Measurements from ENCODE around the gene PRKAG2. TPM values are rescaled to one million over a fixed set of nuclear protein-coding genes. Genes with fewer than 3 reads are reported as not detected.

The PRKAG2 gene
- total RNA-seq, 3 donors from 2014 or later: 32.3 to 56.6 (median 34.4) TPM

GRCh38 chr7:151518105-151518946 lies 358.6 kb downstream of the PRKAG2 start:
- Histone ChIP-seq H3K4me1 (peaks cover 0 to 9% of the 10 kb centered on the region in 2 donors), H3K4me3 (peak overlapping the region; percentile 79 to 99 (median 86)), H3K36me3 (no peaks in the 10 kb centered on the region), H3K27ac (peak overlapping the region; percentile 99 to 100), H3K9me3 (no peaks in the 10 kb centered on the region), H3K27me3 (no peaks in the 10 kb centered on the region)
- TF ChIP-seq POLR2A (IDR thresholded peaks at IDR 0.05) (no peak), POLR2AphosphoS5 (IDR thresholded peaks at IDR 0.05) (peak in 1 of 3 donors; percentile 23)
- intact Hi-C loops (cut with DNase I; ENCODE audit: low total_unique reads): loop anchor here (10.0 kb wide), 1 partner anchor 54 kb away; no protein-coding TSS in a partner anchor
- DNase-seq (ENCODE audit: low spot score in 2 of 2): peak; percentile 50 to 55

- Histone ChIP-seq H3K4me1 (peaks cover 0 to 9% of the 10 kb centered on the region in 2 donors), H3K27me3 (no peaks in the 10 kb centered on the region), H3K36me3 (no peaks in the 10 kb centered on the region), H3K9me3 (no peaks in the 10 kb centered on the region), H3K4me3 (peak overlapping the region; percentile 79 to 99 (median 86)), H3K27ac (peak overlapping the region; percentile 99 to 100)
- DNase-seq (ENCODE audit: low spot score in 2 of 2): no peak
- intact Hi-C loops (cut with DNase I; ENCODE audit: low total_unique reads): loop anchor here (10.0 kb wide), 1 partner anchor 53 kb away; no protein-coding TSS in a partner anchor
- TF ChIP-seq CTCF (IDR thresholded peaks at IDR 0.05): no peak
- TF ChIP-seq POLR2A (IDR thresholded peaks at IDR 0.05): no peak
- no peak for TF ChIP-seq POLR2AphosphoS5 (IDR thresholded peaks at IDR 0.05)
Observed at GRCh38 chr7:151517601-151518104, 359.3 kb downstream of the PRKAG2 start.

- TF ChIP-seq POLR2AphosphoS5 (IDR thresholded peaks at IDR 0.05) (no peak), CTCF (IDR thresholded peaks at IDR 0.05) (no peak), POLR2A (IDR thresholded peaks at IDR 0.05) (no peak)
- Histone ChIP-seq H3K27me3 (no peaks in the 10 kb centered on the region), H3K9me3 (no peaks in the 10 kb centered on the region), H3K4me1 (peaks cover 0 to 9% of the 10 kb centered on the region in 2 donors), H3K4me3 (no peak overlapping the region), H3K27ac (no peak overlapping the region), H3K36me3 (no peaks in the 10 kb centered on the region)
- intact Hi-C loops (cut with DNase I; ENCODE audit: low total_unique reads): loop anchor here (10.0 kb wide), 1 partner anchor 50 kb away; no protein-coding TSS in a partner anchor
- DNase-seq (ENCODE audit: low spot score in 2 of 2): no peak
Observed at GRCh38 chr7:151515276-151515565, 361.7 kb downstream of the PRKAG2 start.

GRCh38 chr7:151514461-151515275 lies 362.2 kb downstream of the PRKAG2 start:
- TF ChIP-seq POLR2A (IDR thresholded peaks at IDR 0.05) (no peak), POLR2AphosphoS5 (IDR thresholded peaks at IDR 0.05) (no peak), CTCF (IDR thresholded peaks at IDR 0.05) (no peak)
- Histone ChIP-seq H3K36me3 (no peaks in the 10 kb centered on the region), H3K4me3 (no peak overlapping the region), H3K4me1 (peaks cover 0 to 9% of the 10 kb centered on the region in 2 donors), H3K27ac (no peak overlapping the region), H3K9me3 (no peaks in the 10 kb centered on the region), H3K27me3 (no peaks in the 10 kb centered on the region)
- DNase-seq (ENCODE audit: low spot score in 2 of 2): no peak
- intact Hi-C loops (cut with DNase I; ENCODE audit: low total_unique reads): loop anchor here (10.0 kb wide), 1 partner anchor 50 kb away; no protein-coding TSS in a partner anchor

- Histone ChIP-seq H3K4me3 (no peak overlapping the region), H3K4me1 (peaks cover 0 to 9% of the 10 kb centered on the region in 2 donors), H3K36me3 (no peaks in the 10 kb centered on the region), H3K9me3 (no peaks in the 10 kb centered on the region), H3K27me3 (no peaks in the 10 kb centered on the region), H3K27ac (no peak overlapping the region)
- intact Hi-C loops (cut with DNase I; ENCODE audit: low total_unique reads): loop anchor here (10.0 kb wide), 1 partner anchor 48 kb away; no protein-coding TSS in a partner anchor
- no peak for DNase-seq (ENCODE audit: low spot score in 2 of 2)
- no peak for TF ChIP-seq CTCF (IDR thresholded peaks at IDR 0.05)
- no peak for TF ChIP-seq POLR2AphosphoS5 (IDR thresholded peaks at IDR 0.05)
- no peak for TF ChIP-seq POLR2A (IDR thresholded peaks at IDR 0.05)
Observed at GRCh38 chr7:151513133-151513532, 363.8 kb downstream of the PRKAG2 start.

Measured in breast epithelium (tissue), 4 donors.